HCT116 (cell line): ENCODE results near the gene PRDX3. TPM values are rescaled to one million over a fixed set of nuclear protein-coding genes. Genes with fewer than 3 reads are reported as not detected.

Experiments used
- ATAC-seq: fragments of 200-7000 bp; cut with Tn5 transposase; 2 replicates; pipeline ENCODE4 v1.9.1; 2020; ENCODE audit warnings: mild to moderate bottlenecking, moderate library complexity
- BruUV-seq: library from RNA; stranded (reverse); fragments of 400-500 nt; replicated peaks from 2 replicates; lab custom pipeline; 2021; lab: Mats Ljungman, UMichigan
- CTCF ChIA-PET: fragments of 300-600 bp; sonication (Branson Sonifier 250); formaldehyde crosslinking; loops from one replicate; lab custom pipeline; 2021; ENCODE audit warnings: antibody characterized with exemption; lab: Charles Lee
- POLR2A ChIA-PET: fragments of 300-600, 350-600 bp; sonication (Branson Sonifier 250); formaldehyde crosslinking; loops from one replicate; lab custom pipeline; 2021; ENCODE audit warnings: antibody characterized with exemption; lab: Charles Lee
- RAD21 ChIA-PET, 2 experiments: fragments of 300-600 bp; sonication (Branson Sonifier 250); formaldehyde crosslinking; loops; one replicate each; lab custom pipeline; 2023; ENCODE audit warnings: low total read pairs in 2 of 2; ENCODE audit not compliant: uncharacterized antibody in 2 of 2, unreplicated experiment in 2 of 2, low non-redundant PET in 1 of 2; lab: Charles Lee
- DNase-seq: peaks from one replicate; pipeline ENCODE4 v3.0.0-alpha.2; 2010; ENCODE audit warnings: low read depth, low spot score
- H2AFZ ChIP-seq: fragments of 200-600 bp; shearing (Covaris generic), sonication (generic); 2 replicates; pipeline ENCODE4 v1.6.1; 2017; ENCODE audit warnings: low read depth, mixed run types, mixed read lengths, antibody characterized with exemption, low read length; ENCODE audit not compliant: poor library complexity, severe bottlenecking
- H3K27ac ChIP-seq: 2 replicates; pipeline ENCODE4 v1.5.1; 2012; ENCODE audit warnings: low read depth, low read length
- H3K27me3 ChIP-seq: fragments of 200-600 bp; sonication (generic); 2 replicates; pipeline ENCODE4 v1.6.1; 2016; ENCODE audit warnings: mixed run types, low read length, mixed read lengths; ENCODE audit not compliant: insufficient read depth
- H3K36me3 ChIP-seq, 2 experiments: fragments of 200-500 bp in 1 of 2; fragments of 200-600 bp in 1 of 2; sonication (Bioruptor generic) in 1 of 2; sonication (generic) in 1 of 2; 2 replicates each; pipeline versions ENCODE4 v1.5.1 to v1.6.1; 2014 to 2016; ENCODE audit warnings: low read length in 2 of 2, inconsistent platforms in 1 of 2, mixed read lengths in 1 of 2, mixed run types in 1 of 2; ENCODE audit not compliant: insufficient read depth in 2 of 2, control insufficient read depth in 1 of 2
- H3K4me1 ChIP-seq, 2 experiments: fragments of 200-600 bp in 1 of 2; sonication (generic) in 1 of 2; 2 replicates each; pipeline versions ENCODE4 v1.5.1 to v1.6.1; 2012 to 2017; ENCODE audit warnings: low read length in 2 of 2, inconsistent platforms in 1 of 2, mild to moderate bottlenecking in 1 of 2, mixed read lengths in 1 of 2, mixed run types in 1 of 2, moderate library complexity in 1 of 2; ENCODE audit not compliant: insufficient read depth in 2 of 2, control insufficient read depth in 1 of 2
- H3K4me2 ChIP-seq: fragments of 200-600 bp; sonication (generic); 2 replicates; pipeline ENCODE4 v1.6.1; 2017; ENCODE audit warnings: mixed run types, low read length, mixed read lengths
- H3K4me3 ChIP-seq, 2 experiments: fragments of 200-600 bp in 1 of 2; sonication (generic) in 1 of 2; replicated peaks in 1 of 2; 2 replicates each; pipeline ENCODE4 v1.5.1; 2011 to 2016; ENCODE audit warnings: low read length in 2 of 2, control low read depth in 1 of 2, low read depth in 1 of 2, mild to moderate bottlenecking in 1 of 2, mixed read lengths in 1 of 2, mixed run types in 1 of 2
- H3K79me2 ChIP-seq: fragments of 200-600 bp; sonication (generic); 2 replicates; pipeline ENCODE4 v1.6.1; 2017; ENCODE audit warnings: mild to moderate bottlenecking, mixed run types, low read length, moderate library complexity, mixed read lengths; ENCODE audit not compliant: insufficient read depth
- H3K9ac ChIP-seq: fragments of 200-600 bp; sonication (generic); 2 replicates; pipeline ENCODE4 v1.6.1; 2016; ENCODE audit warnings: low read length, mixed read lengths
- H3K9me2 ChIP-seq: fragments of 200-600 bp; sonication (generic), shearing (Covaris generic); 2 replicates; pipeline ENCODE4 v1.6.1; 2017; ENCODE audit warnings: mixed run types, mild to moderate bottlenecking, moderate library complexity; ENCODE audit not compliant: insufficient read depth
- H3K9me3 ChIP-seq, 2 experiments: fragments of 200-500 bp in 1 of 2; fragments of 200-600 bp in 1 of 2; sonication (Bioruptor generic) in 1 of 2; sonication (generic) in 1 of 2; 2 replicates each; pipeline ENCODE4 v1.6.1; 2014 to 2017; ENCODE audit warnings: low read length in 2 of 2, mixed read lengths in 2 of 2, inconsistent platforms in 1 of 2, low read depth in 1 of 2, mild to moderate bottlenecking in 1 of 2, mixed run types in 1 of 2, moderate library complexity in 1 of 2; ENCODE audit not compliant: control insufficient read depth in 1 of 2, insufficient read depth in 1 of 2
- H4K20me1 ChIP-seq: fragments of 200-600 bp; sonication (generic), shearing (Covaris generic); 2 replicates; pipeline ENCODE4 v1.6.1; 2017; ENCODE audit warnings: mixed run types, mild to moderate bottlenecking, moderate library complexity; ENCODE audit not compliant: insufficient read depth
- CBX3 ChIP-seq: IDR thresholded peaks from 2 replicates; pipeline ENCODE4 v1.6.1; 2012; ENCODE audit warnings: low read depth
- EZH2 ChIP-seq: fragments of 200-600 bp; sonication (generic); IDR thresholded peaks from 2 replicates; pipeline ENCODE4 v1.6.1; 2017; ENCODE audit warnings: antibody characterized with exemption, mixed run types
- FOSL1 ChIP-seq: IDR thresholded peaks from 2 replicates; pipeline ENCODE4 v1.6.1; 2012; ENCODE audit warnings: low read depth
- POLR2A ChIP-seq: IDR thresholded peaks from 2 replicates; pipeline ENCODE4 v1.7.0; 2011; ENCODE audit warnings: borderline replicate concordance; ENCODE audit not compliant: insufficient read depth, insufficient read length; ENCODE audit errors: extremely low read depth
- POLR2AphosphoS5 ChIP-seq: IDR thresholded peaks from 2 replicates; pipeline ENCODE4 v1.6.1; 2011; ENCODE audit warnings: mild to moderate bottlenecking, low read depth, low read length, moderate library complexity
- SIN3A ChIP-seq: IDR thresholded peaks from 2 replicates; pipeline ENCODE4 v1.6.1; 2012; ENCODE audit warnings: low read depth
- SRF ChIP-seq: IDR thresholded peaks from 2 replicates; pipeline ENCODE4 v1.6.1; 2012; ENCODE audit warnings: low read depth
- TCF7L2 ChIP-seq: IDR thresholded peaks from 2 replicates; pipeline ENCODE4 v1.7.0; 2011; ENCODE audit warnings: borderline replicate concordance, inconsistent platforms; ENCODE audit not compliant: insufficient read depth, insufficient read length; ENCODE audit errors: extremely low read depth
- ZBTB33 ChIP-seq: IDR thresholded peaks from 2 replicates; pipeline ENCODE4 v1.6.1; 2011; ENCODE audit warnings: mild to moderate bottlenecking, low read length, moderate library complexity; ENCODE audit not compliant: insufficient replicate concordance; ENCODE audit errors: extremely low read depth
- intact Hi-C: fragments of 100-400 bp; cut with micrococcal nuclease; formaldehyde crosslinking; loops from 2 replicates; pipeline ENCODE4 v1.10.0; 2022
- total RNA-seq: library from RNA; stranded (reverse); gene quantifications from one replicate; pipeline ENCODE4 v1.2.1, GENCODE V29; 2021; ENCODE audit not compliant: unreplicated experiment
- TF ChIP-seq, protein P1 (sequence below): IDR thresholded peaks from 2 replicates; pipeline ENCODE4 v1.6.1; 2012

The PRDX3 gene
- total RNA-seq, 1 experiment from 2014 or later = 281 TPM

DNA sequence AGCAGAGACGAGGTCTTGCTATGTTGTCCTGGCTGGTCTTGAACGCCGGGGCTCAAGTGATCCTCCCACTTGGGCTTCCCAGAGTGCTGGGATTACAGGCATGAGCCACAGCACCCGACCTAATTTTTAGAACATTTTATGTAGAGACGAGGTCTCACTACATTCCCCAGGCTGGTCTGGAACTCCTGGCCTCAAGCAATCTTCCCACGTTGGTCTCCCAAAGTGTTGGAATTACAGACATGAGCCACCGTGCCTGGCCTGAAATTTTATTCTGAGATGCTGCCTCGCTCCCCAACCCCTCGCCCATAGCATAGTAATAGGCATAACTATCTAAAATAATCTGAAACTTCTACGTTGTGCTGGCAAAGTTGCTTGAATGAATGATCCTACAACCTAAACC, 35.0 kb downstream of the PRDX3 start:
- Histone ChIP-seq H3K4me3 (no peak overlapping the region), H3K27ac (no peak overlapping the region), H3K4me2 (no peak overlapping the region), H3K27me3 (no peaks in the 10 kb centered on the region), H3K4me1 (no peaks in the 10 kb centered on the region), H3K9me2 (no peaks in the 10 kb centered on the region), H2AFZ (no peak overlapping the region), H3K36me3 (peaks cover 19% of the 10 kb centered on the region in 2 experiments; a peak in 3 of 4 replicates), H3K9me3 (no peaks in the 10 kb centered on the region), H3K79me2 (no peaks in the 10 kb centered on the region), H3K9ac (no peak overlapping the region), H4K20me1 (no peaks in the 10 kb centered on the region)
- no TSS peak for BruUV-seq
- intact Hi-C loops = no loop called here
- ATAC-seq = no peak
- ChIA-PET CTCF (no interaction called here), POLR2A (no interaction called here), RAD21 (no interaction called here)
- DNase-seq = no peak
- no peak for TF ChIP-seq POLR2AphosphoS5
- no peak for TF ChIP-seq CBX3
- TF ChIP-seq, protein P1, sequence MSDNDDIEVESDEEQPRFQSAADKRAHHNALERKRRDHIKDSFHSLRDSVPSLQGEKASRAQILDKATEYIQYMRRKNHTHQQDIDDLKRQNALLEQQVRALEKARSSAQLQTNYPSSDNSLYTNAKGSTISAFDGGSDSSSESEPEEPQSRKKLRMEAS = no peak
- TF ChIP-seq TCF7L2 = no peak
- TF ChIP-seq ZBTB33 = no peak

DNA sequence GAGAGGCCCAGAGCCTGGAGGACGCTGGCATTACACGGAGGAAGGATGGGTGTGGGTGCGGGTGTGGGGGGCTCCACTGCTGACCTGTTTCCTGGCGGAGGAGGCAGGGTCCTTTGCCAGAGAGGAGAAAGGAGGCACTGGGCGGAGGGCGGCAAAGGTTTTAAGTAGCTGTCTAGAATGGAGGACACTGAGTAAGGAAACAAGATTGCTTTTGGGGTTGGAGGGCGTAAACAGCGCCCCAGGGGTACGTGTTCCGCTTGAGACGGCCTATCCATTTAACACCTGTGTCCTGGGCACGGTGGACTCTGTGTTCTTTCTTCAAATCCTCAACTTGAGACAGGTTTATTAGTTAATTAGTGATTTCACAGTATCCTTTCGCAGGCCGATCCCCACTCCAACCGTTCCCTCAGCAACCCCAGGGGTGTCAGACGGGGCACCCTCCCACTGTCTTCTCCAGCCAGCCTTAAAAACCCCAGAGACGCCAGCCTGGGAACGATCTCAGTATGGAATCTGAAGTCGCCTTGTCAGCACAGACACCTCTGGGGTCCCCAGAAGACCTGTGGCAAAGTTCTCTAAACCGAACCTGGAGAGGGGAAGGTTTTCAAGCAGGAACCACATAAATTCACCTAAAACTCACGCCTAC, 37.9 kb downstream of the PRDX3 start:
- ATAC-seq = no peak
- intact Hi-C loops = no loop called here
- Histone ChIP-seq H3K36me3 (peaks cover 0 to 7% of the 10 kb centered on the region in 2 experiments; a peak in 3 of 4 replicates), H4K20me1 (no peaks in the 10 kb centered on the region), H3K9me3 (no peaks in the 10 kb centered on the region), H3K27me3 (no peaks in the 10 kb centered on the region), H3K4me2 (no peak overlapping the region), H3K9me2 (no peaks in the 10 kb centered on the region), H3K4me1 (no peaks in the 10 kb centered on the region), H2AFZ (no peak overlapping the region), H3K9ac (no peak overlapping the region), H3K27ac (no peak overlapping the region), H3K79me2 (no peaks in the 10 kb centered on the region), H3K4me3 (no peak overlapping the region)
- no peak for TF ChIP-seq SIN3A
- TF ChIP-seq POLR2A = no peak
- no peak for TF ChIP-seq SRF
- no peak for TF ChIP-seq TCF7L2
- TF ChIP-seq, protein P1 = no peak
- TF ChIP-seq EZH2 = no peak
- TF ChIP-seq FOSL1 = no peak
- RAD21 ChIA-PET = no interaction called here
- POLR2A ChIA-PET = no interaction called here
- no TSS peak for BruUV-seq
- DNase-seq = no peak
- CTCF ChIA-PET = no interaction called here
